ENCODE data around the gene ZC3H18. TPM values are rescaled to one million over a fixed set of nuclear protein-coding genes. Genes with fewer than 3 reads are reported as not detected.

ZC3H18 gene
- total RNA-seq, 1 experiment from 2014 or later: 57.8 TPM

- H3K79me2 ChIP-seq (ENCODE audit: insufficient read depth, low read length): peaks cover 100% of the 10 kb centered on the region
- peaks cover 49 to 55% of the 10 kb centered on the region in 2 experiments for H3K36me3 ChIP-seq (ENCODE audit: control insufficient read depth in 1 of 2, insufficient read depth in 2 of 2, low read length in 2 of 2)
- ChIA-PET POLR2A (no interaction called here), RAD21 (ENCODE audit: low non-redundant PET in 1 of 2, low total read pairs in 2 of 2, uncharacterized antibody in 2 of 2, unreplicated experiment in 2 of 2) (no interaction called here), CTCF (no interaction called here)
- no peaks in the 10 kb centered on the region for H3K4me1 ChIP-seq (ENCODE audit: control insufficient read depth in 1 of 2, insufficient read depth in 2 of 2, low read length in 2 of 2)
- no peak for TF ChIP-seq YY1 (IDR thresholded peaks at IDR 0.05; ENCODE audit: extremely low read depth, insufficient replicate concordance, low read depth, low read length)
- TF ChIP-seq POLR2A (IDR thresholded peaks at IDR 0.05; ENCODE audit: borderline replicate concordance, extremely low read depth, insufficient read depth, insufficient read length): no peak
- TF ChIP-seq ZFX (IDR thresholded peaks at IDR 0.05): no peak
- no peak for TF ChIP-seq SP1 (IDR thresholded peaks at IDR 0.05; ENCODE audit: low read depth)
- TF ChIP-seq SIN3A (IDR thresholded peaks at IDR 0.05; ENCODE audit: low read depth): no peak
- no peak for TF ChIP-seq ZNF274 (IDR thresholded peaks at IDR 0.05; ENCODE audit: low read depth, low read length)
- no peak for TF ChIP-seq POLR2AphosphoS5 (IDR thresholded peaks at IDR 0.05; ENCODE audit: low read depth, low read length)
- no peak overlapping the region for H3K9ac ChIP-seq (ENCODE audit: low read length)
- no peak overlapping the region for H3K27ac ChIP-seq (ENCODE audit: low read depth, low read length)
- DNase-seq (ENCODE audit: low read depth, low spot score) (no peak), ATAC-seq (no peak)
- H2AFZ ChIP-seq (ENCODE audit: low read depth, low read length, poor library complexity, severe bottlenecking): no peak overlapping the region
- intact Hi-C loops (cut with micrococcal nuclease): no loop called here
- no peaks in the 10 kb centered on the region for H3K9me3 ChIP-seq (ENCODE audit: control insufficient read depth in 1 of 2, insufficient read depth in 1 of 2, low read depth in 1 of 2, low read length in 2 of 2)
- no peak overlapping the region for H3K4me3 ChIP-seq (replicated peaks in 1 of 2; ENCODE audit: low read depth in 1 of 2, low read length in 2 of 2)
- H4K20me1 ChIP-seq (ENCODE audit: insufficient read depth): peaks cover 10% of the 10 kb centered on the region; the same call in 1 of the 2 replicates
- BruUV-seq (replicated peaks): no TSS peak
- H3K4me2 ChIP-seq (ENCODE audit: low read length): no peak overlapping the region
- H3K27me3 ChIP-seq (ENCODE audit: insufficient read depth, low read length): no peaks in the 10 kb centered on the region
- no peaks in the 10 kb centered on the region for H3K9me2 ChIP-seq (ENCODE audit: insufficient read depth)
Measured at GRCh38 chr16:88578446-88579313, 8.5 kb downstream of the ZC3H18 start.

- ChIA-PET CTCF (no interaction called here), POLR2A (no interaction called here), RAD21 (ENCODE audit: low non-redundant PET in 1 of 2, low total read pairs in 2 of 2, uncharacterized antibody in 2 of 2, unreplicated experiment in 2 of 2) (no interaction called here)
- Histone ChIP-seq H3K9ac (ENCODE audit: low read length) (no peak overlapping the region), H3K9me2 (ENCODE audit: insufficient read depth) (no peaks in the 10 kb centered on the region), H4K20me1 (ENCODE audit: insufficient read depth) (peaks cover 13% of the 10 kb centered on the region; the same call in 1 of the 2 replicates), H3K4me3 (replicated peaks in 1 of 2; ENCODE audit: low read depth in 1 of 2, low read length in 2 of 2) (no peak overlapping the region), H3K79me2 (ENCODE audit: insufficient read depth, low read length) (peaks cover 100% of the 10 kb centered on the region), H3K4me2 (ENCODE audit: low read length) (no peak overlapping the region), H3K27ac (ENCODE audit: low read depth, low read length) (no peak overlapping the region), H3K36me3 (ENCODE audit: control insufficient read depth in 1 of 2, insufficient read depth in 2 of 2, low read length in 2 of 2) (peaks cover 51 to 53% of the 10 kb centered on the region in 2 experiments), H3K4me1 (ENCODE audit: control insufficient read depth in 1 of 2, insufficient read depth in 2 of 2, low read length in 2 of 2) (no peaks in the 10 kb centered on the region), H3K9me3 (ENCODE audit: control insufficient read depth in 1 of 2, insufficient read depth in 1 of 2, low read depth in 1 of 2, low read length in 2 of 2) (no peaks in the 10 kb centered on the region), H3K27me3 (ENCODE audit: insufficient read depth, low read length) (no peaks in the 10 kb centered on the region), H2AFZ (ENCODE audit: low read depth, low read length, poor library complexity, severe bottlenecking) (no peak overlapping the region)
- ATAC-seq: no peak
- no peak for DNase-seq (ENCODE audit: low read depth, low spot score)
- intact Hi-C loops (cut with micrococcal nuclease): no loop called here
- no TSS peak for BruUV-seq (replicated peaks)
- TF ChIP-seq SP1 (IDR thresholded peaks at IDR 0.05; ENCODE audit: low read depth) (no peak), JUND (IDR thresholded peaks at IDR 0.05) (no peak), YY1 (IDR thresholded peaks at IDR 0.05; ENCODE audit: extremely low read depth, insufficient replicate concordance, low read depth, low read length) (no peak), ELF1 (IDR thresholded peaks at IDR 0.05; ENCODE audit: borderline replicate concordance, low read depth) (no peak), EZH2phosphoT487 (IDR thresholded peaks at IDR 0.05; ENCODE audit: borderline replicate concordance) (no peak), ATF3 (IDR thresholded peaks at IDR 0.05) (no peak), RAD21 (IDR thresholded peaks at IDR 0.05; ENCODE audit: low read depth) (no peak), MAX (IDR thresholded peaks at IDR 0.05) (no peak), EGR1 (IDR thresholded peaks at IDR 0.05; ENCODE audit: low read depth) (no peak), CBX3 (IDR thresholded peaks at IDR 0.05; ENCODE audit: low read depth) (no peak), CEBPB (IDR thresholded peaks at IDR 0.05; ENCODE audit: low read depth) (no peak), POLR2A (IDR thresholded peaks at IDR 0.05; ENCODE audit: borderline replicate concordance, extremely low read depth, insufficient read depth, insufficient read length) (no peak), SRF (IDR thresholded peaks at IDR 0.05; ENCODE audit: low read depth) (no peak), EZH2 (IDR thresholded peaks at IDR 0.05) (no peak), REST (IDR thresholded peaks at IDR 0.05; ENCODE audit: low read depth) (no peak)
Measured at GRCh38 chr16:88580371-88580770, 10.2 kb downstream of the ZC3H18 start.
